GM18517 (cell line): ENCODE data around the gene GATA2.

Source experiments
- ATAC-seq: cut with Tn5 transposase; IDR thresholded peaks from one replicate; pipeline ENCODE4 v1.9.1; 2021; ENCODE audit warnings: mild to moderate bottlenecking, moderate library complexity; ENCODE audit not compliant: unreplicated experiment

The GATA2 gene

GRCh38 chr3:128459461-128459820 lies 33.6 kb downstream of the GATA2 start:
- ATAC-seq = no peak

- no peak for ATAC-seq
Measured at GRCh38 chr3:128458746-128459460, 34.1 kb downstream of the GATA2 start.

GRCh38 chr3:128457937-128458336 lies 35.1 kb downstream of the GATA2 start:
- ATAC-seq = no peak

GRCh38 chr3:128456776-128457715 lies 36.0 kb downstream of the GATA2 start:
- no peak for ATAC-seq

GRCh38 chr3:128455786-128456748 lies 36.9 kb downstream of the GATA2 start:
- ATAC-seq = no peak

GRCh38 chr3:128455116-128455515 lies 37.9 kb downstream of the GATA2 start:
- ATAC-seq = no peak

GRCh38 chr3:128454310-128454618 lies 38.7 kb downstream of the GATA2 start:
- ATAC-seq = no peak

GRCh38 chr3:128453501-128454309 lies 39.3 kb downstream of the GATA2 start:
- no peak for ATAC-seq

- ATAC-seq = no peak
Measured at GRCh38 chr3:128452678-128453275, 40.2 kb downstream of the GATA2 start.

- no peak for ATAC-seq
Measured at GRCh38 chr3:128452120-128452519, 40.9 kb downstream of the GATA2 start.

- ATAC-seq = no peak
Measured at GRCh38 chr3:128449111-128449638, 43.8 kb downstream of the GATA2 start.

- no peak for ATAC-seq
Measured at GRCh38 chr3:128448491-128448890, 44.5 kb downstream of the GATA2 start.

GRCh38 chr3:128447561-128448013 lies 45.4 kb downstream of the GATA2 start:
- ATAC-seq = no peak

- no peak for ATAC-seq
Measured at GRCh38 chr3:128446821-128447220, 46.2 kb downstream of the GATA2 start.

GRCh38 chr3:128445357-128445756 lies 47.6 kb downstream of the GATA2 start:
- no peak for ATAC-seq

- ATAC-seq = no peak
Measured at GRCh38 chr3:128443771-128444170, 49.2 kb downstream of the GATA2 start.

GRCh38 chr3:128442949-128443348 lies 50.1 kb downstream of the GATA2 start:
- no peak for ATAC-seq

- ATAC-seq = no peak
Measured at GRCh38 chr3:128442070-128442469, 50.9 kb downstream of the GATA2 start.

- no peak for ATAC-seq
Measured at GRCh38 chr3:128439226-128439625, 53.8 kb downstream of the GATA2 start.
